CD4-positive, CD25-positive, alpha-beta regulatory T cell (primary cell): Measurements from ENCODE around the gene UTS2R. TPM values are rescaled to one million over a fixed set of nuclear protein-coding genes. Genes with fewer than 3 reads are reported as not detected.
A peak's percentile ranks its signal among the peaks of the same experiment; 100 is the strongest.
"Not testable (repeated sequence)": the region's sequence is repeated elsewhere in the genome, so short reads cannot be mapped to it uniquely, and the experiment has no call there.

Experiments used
- ATAC-seq, 2 donors: fragments of 150-1000 bp; cut with Tn5 transposase; one replicate each; pipeline ENCODE4 v1.10.0; 2021; ENCODE audit warnings: low read depth in 2 of 2, moderate number of reproducible peaks in 2 of 2, moderate library complexity in 1 of 2
- DNase-seq, 3 donors: peaks; one replicate each; pipeline versions ENCODE4 v3.0.0 to v3.0.0-alpha.2; 2012 to 2022; ENCODE audit warnings: mixed read lengths in 1 of 3
- H3K27ac ChIP-seq: one replicate; pipeline ENCODE4 v1.7.0; 2013; ENCODE audit warnings: mild to moderate bottlenecking, low read length; ENCODE audit not compliant: insufficient read depth, poor library complexity, severe bottlenecking
- H3K27me3 ChIP-seq: one replicate; pipeline ENCODE4 v1.7.0; 2013; ENCODE audit warnings: low read length; ENCODE audit not compliant: control insufficient read depth, insufficient read depth
- H3K36me3 ChIP-seq: one replicate; pipeline ENCODE4 v1.7.0; 2013; ENCODE audit warnings: mild to moderate bottlenecking, low read length, moderate library complexity; ENCODE audit not compliant: control insufficient read depth, insufficient read depth
- H3K4me1 ChIP-seq: 2 replicates; pipeline ENCODE4 v1.7.0; 2013; ENCODE audit warnings: mild to moderate bottlenecking, low read length; ENCODE audit not compliant: insufficient read depth, control insufficient read depth, poor library complexity, severe bottlenecking
- H3K4me3 ChIP-seq: one replicate; pipeline ENCODE4 v1.7.0; 2013; ENCODE audit warnings: low read depth, mild to moderate bottlenecking, low read length, moderate library complexity
- H3K9me3 ChIP-seq, 2 experiments: 1 replicate in 1 of 2; 2 replicates in 1 of 2; pipeline ENCODE4 v1.7.0; 2013; ENCODE audit warnings: low read length in 2 of 2, mild to moderate bottlenecking in 1 of 2, moderate library complexity in 1 of 2; ENCODE audit not compliant: control insufficient read depth in 2 of 2
- H3K27ac Mint-ChIP-seq, 3 donors: one replicate each; pipeline ENCODE4 v1.8.0; 2020 to 2022; ENCODE audit warnings: mild to moderate bottlenecking in 3 of 3, mixed read lengths in 3 of 3, moderate library complexity in 2 of 3
- H3K27me3 Mint-ChIP-seq: one replicate; pipeline ENCODE4 v1.8.0; 2022; ENCODE audit warnings: mild to moderate bottlenecking, mixed read lengths
- H3K36me3 Mint-ChIP-seq: one replicate; pipeline ENCODE4 v1.8.0; 2020; ENCODE audit warnings: mixed read lengths
- H3K4me1 Mint-ChIP-seq, 4 donors: one replicate each; pipeline ENCODE4 v1.8.0; 2020 to 2022; ENCODE audit warnings: mixed read lengths in 4 of 4, mild to moderate bottlenecking in 1 of 4
- H3K4me3 Mint-ChIP-seq, 4 donors: one replicate each; pipeline ENCODE4 v1.8.0; 2020 to 2022; ENCODE audit warnings: mild to moderate bottlenecking in 4 of 4, mixed read lengths in 4 of 4, moderate library complexity in 3 of 4
- H3K9me3 Mint-ChIP-seq, 7 donors: one replicate each; pipeline ENCODE4 v1.8.0; 2020 to 2022; ENCODE audit warnings: mixed read lengths in 7 of 7, mild to moderate bottlenecking in 3 of 7, moderate library complexity in 2 of 7
- polyA plus RNA-seq, 4 donors: library from polyadenylated mRNA; unstranded; fragments of 300-500 nt; fragmentation: Illumina TruSeq; gene quantifications; one replicate each; pipeline ENCODE4 v1.2.3, GENCODE V29; 2021
- total RNA-seq: library from RNA; stranded (reverse); gene quantifications from one replicate; pipeline ENCODE4 v1.2.3, GENCODE V29; 2022

The UTS2R gene
- total and polyA plus RNA-seq, 5 donors from 2014 or later, result not detected

DNA sequence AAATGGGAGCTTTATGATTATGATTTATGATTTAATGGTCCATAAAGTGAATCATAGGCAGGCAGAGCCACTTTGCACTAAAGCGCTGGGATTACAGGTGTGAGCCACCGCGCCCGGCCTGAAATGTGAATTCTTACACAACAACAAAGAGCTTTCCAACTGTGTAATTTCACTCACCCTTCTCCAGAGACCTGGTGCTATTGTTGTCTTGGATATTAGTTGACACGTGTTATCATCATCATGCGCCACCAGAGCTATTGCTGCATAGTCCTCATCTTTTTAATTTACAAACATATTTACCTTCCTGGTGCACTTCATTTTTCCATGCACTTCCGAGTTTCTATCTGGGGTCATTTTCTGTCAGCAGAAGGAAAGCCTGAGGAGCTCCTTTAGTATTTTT is 4.8 kb upstream of the UTS2R start:
- ATAC-seq, result no peak
- no peak overlapping the region for H3K27ac Mint-ChIP-seq

DNA sequence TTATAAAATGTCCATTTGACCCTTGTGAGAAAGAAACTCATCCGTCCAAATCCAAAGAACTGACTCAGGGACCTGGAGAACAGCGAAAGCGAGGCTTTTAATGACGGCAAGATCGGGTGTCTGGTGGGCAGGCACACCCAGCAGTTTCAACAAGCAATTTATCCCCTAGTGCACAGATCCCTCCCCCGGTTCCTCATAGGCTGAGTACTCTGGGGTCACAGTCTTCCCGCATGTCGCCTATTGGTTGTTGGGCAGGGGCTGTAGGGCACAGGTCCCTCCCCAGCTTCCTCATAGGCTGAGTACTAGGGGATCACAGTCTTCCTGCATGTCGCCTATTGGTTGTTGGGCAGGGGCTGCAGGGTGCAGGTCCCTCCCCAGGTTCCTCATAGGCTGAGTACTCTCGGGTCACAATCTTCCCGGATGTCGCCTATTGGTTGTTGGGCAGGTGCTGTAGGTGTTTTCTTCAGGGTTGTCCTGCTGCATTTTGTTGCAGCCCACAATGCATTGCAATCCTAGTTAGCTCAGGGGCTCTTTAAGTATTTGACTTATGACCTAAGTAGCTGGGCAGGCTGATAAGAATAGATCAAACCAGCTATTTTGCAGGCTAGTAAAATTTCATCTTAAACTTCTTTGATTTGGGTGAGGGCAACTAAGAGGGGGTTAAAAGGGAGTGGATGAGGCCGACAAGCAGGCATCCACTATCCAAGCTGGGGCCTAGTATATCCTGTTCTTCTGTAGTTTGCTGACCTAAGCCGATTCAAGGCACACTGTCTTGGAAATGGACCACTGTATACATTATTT is 3.6 kb upstream of the UTS2R start:
- H3K27ac ChIP-seq, result no peak overlapping the region
- no peak for ATAC-seq
- no peak for DNase-seq
- Mint-ChIP-seq H3K27ac (no peak overlapping the region), H3K4me1 (peaks cover 0 to 13% (median 1%) of the 10 kb centered on the region in 4 donors), H3K9me3 (no peaks in the 10 kb centered on the region), H3K36me3 (no peaks in the 10 kb centered on the region), H3K4me3 (no peak overlapping the region), H3K27me3 (peaks cover 29% of the 10 kb centered on the region)
- no peaks in the 10 kb centered on the region for H3K36me3 ChIP-seq
- H3K4me1 ChIP-seq, result peaks cover 19% of the 10 kb centered on the region
- H3K9me3 ChIP-seq, result no peaks in the 10 kb centered on the region
- no peak overlapping the region for H3K4me3 ChIP-seq
- H3K27me3 ChIP-seq, result no peaks in the 10 kb centered on the region

More for the DNA sequence above, 4.8 kb upstream of the UTS2R start:
- Histone ChIP-seq H3K4me1 (peaks cover 13% of the 10 kb centered on the region), H3K27me3 (no peaks in the 10 kb centered on the region), H3K9me3 (no peaks in the 10 kb centered on the region), H3K4me3 (no peak overlapping the region), H3K36me3 (no peaks in the 10 kb centered on the region), H3K27ac (no peak overlapping the region)
- Mint-ChIP-seq H3K4me3 (no peak overlapping the region), H3K27me3 (peaks cover 25% of the 10 kb centered on the region), H3K36me3 (no peaks in the 10 kb centered on the region), H3K4me1 (peaks cover 0 to 11% (median 1%) of the 10 kb centered on the region in 4 donors), H3K9me3 (no peaks in the 10 kb centered on the region)
- no peak for DNase-seq

DNA sequence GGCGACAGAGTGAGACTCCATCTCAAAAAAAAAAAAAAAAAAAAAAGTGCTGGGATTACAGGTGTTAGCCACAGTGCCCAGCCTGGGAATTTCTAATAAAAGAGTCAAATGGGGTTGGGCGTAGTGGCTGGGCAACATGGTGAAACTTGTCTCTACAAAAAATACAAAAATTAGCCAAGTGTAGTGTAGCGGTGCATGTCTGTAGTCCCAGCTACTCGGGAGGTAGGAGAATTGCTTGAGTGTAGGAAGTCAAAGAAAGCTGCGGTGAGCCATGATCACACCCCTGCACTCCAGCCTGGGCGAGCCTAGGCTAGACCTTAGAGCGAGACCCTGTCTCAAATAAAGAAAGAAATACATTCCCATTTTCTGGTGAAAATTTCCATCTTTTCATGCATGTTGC is 2.4 kb upstream of the UTS2R start:
- DNase-seq (no peak), ATAC-seq (no peak)
- Histone ChIP-seq H3K4me3 (no peak overlapping the region), H3K27me3 (no peaks in the 10 kb centered on the region), H3K4me1 (peaks cover 19% of the 10 kb centered on the region), H3K27ac (no peak overlapping the region), H3K36me3 (no peaks in the 10 kb centered on the region), H3K9me3 (no peaks in the 10 kb centered on the region)
- Mint-ChIP-seq H3K4me1 (peaks cover 0 to 13% (median 1%) of the 10 kb centered on the region in 4 donors), H3K9me3 (no peaks in the 10 kb centered on the region), H3K4me3 (no peak overlapping the region), H3K36me3 (no peaks in the 10 kb centered on the region), H3K27me3 (peaks cover 32% of the 10 kb centered on the region), H3K27ac (no peak overlapping the region)

DNA sequence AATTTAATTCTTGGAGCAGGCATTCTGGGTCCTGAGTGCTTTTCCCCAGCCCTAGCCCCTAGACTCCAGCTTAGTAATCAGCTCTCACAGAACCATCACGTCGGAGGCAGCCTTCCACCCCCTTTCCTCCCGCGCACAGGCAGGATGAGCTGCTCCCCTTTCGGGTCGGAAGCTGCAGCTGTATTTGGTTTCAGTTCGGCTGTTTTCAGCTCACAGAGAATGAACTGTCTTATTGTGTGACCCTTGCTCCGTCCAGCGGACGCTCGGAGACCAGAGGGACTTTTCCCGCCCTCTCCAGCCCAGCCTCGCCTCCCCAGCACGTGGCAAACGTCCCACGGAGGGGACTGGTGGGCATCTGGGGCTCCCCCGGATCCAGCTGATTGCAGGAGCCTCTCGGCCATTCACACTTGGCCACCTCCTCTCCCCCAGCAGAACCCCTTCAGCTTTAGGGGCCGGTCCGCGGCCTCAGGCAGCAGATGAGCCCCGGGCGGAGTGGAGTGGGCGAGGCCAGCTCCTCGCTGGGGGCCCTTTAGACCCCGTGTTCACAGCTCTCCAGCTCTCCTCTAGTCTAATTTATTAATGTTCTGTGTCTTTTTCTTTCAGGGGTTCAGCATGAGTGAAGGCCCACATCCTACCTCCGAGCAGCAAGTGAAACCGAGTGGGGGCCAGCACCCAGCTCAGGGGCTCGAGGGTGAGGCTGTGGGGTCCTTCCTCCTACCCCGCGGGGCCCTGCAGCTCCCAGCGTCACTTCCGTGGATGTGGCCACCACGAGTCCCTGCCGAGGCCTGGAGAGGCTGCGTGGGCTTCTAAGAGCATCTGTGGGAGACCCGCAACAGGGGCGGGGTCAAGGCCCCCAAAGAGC is 863 bp upstream of the UTS2R start:
- Histone ChIP-seq H3K9me3 (no peaks in the 10 kb centered on the region), H3K27ac (no peak overlapping the region), H3K4me1 (peaks cover 19% of the 10 kb centered on the region), H3K36me3 (no peaks in the 10 kb centered on the region), H3K27me3 (no peaks in the 10 kb centered on the region), H3K4me3 (no peak overlapping the region)
- H3K27me3 Mint-ChIP-seq, result peaks cover 34% of the 10 kb centered on the region
- peak overlapping the region in 3 of 4 donors; percentile 15 to 82 (median 78) for H3K4me3 Mint-ChIP-seq
- H3K27ac Mint-ChIP-seq, result no peak overlapping the region
- H3K9me3 Mint-ChIP-seq, result no peaks in the 10 kb centered on the region
- ATAC-seq (peak in 1 of 2 donors; percentile 46), DNase-seq (peak in 1 of 3 donors; percentile 54)
- H3K4me1 Mint-ChIP-seq, result peaks cover 0 to 13% (median 1%) of the 10 kb centered on the region in 4 donors
- H3K36me3 Mint-ChIP-seq, result no peaks in the 10 kb centered on the region

DNA sequence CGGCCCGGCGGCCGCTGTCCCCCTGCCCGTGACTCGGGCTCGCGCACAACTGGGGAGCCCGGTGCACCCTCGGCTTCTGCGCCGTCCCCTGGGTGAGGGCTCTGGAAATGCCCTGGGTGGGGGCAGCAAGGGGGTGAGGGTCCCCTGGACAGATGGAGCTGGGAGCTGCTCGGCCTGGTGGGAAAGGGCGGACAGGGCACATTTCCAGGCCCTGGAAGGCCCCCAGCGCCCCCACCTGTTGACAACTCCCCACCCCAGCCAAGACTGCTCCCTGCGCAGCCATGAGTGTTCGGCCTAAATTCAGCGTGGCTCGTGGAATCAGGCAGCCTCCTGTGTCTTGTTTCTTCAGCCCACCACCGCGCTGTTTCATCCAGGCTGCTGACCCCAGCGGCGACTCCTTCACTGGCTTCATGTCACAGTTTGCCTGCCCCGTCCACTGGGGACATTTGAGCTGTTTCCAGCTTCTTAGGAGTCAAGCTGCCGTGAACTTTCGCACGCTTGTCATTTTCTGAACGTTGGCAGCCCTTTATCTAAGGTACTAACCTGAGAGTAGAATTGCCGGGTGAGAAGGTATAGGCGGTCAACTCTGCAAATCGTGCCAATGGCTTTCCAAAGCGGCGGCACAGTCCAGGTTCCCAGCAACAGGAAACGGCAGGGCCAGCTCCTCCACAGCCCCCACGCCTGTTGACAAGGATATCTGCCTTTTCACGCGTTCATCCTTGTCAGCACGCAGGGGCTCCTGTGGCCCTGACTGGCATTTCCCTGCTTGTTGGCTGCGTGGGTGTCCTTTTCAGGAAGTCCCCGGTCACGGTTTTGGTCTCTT is 895 bp downstream of the UTS2R start:
- H3K27ac Mint-ChIP-seq, result no peak overlapping the region
- H3K4me3 Mint-ChIP-seq, result no peak overlapping the region
- no peaks in the 10 kb centered on the region for H3K36me3 ChIP-seq
- H3K4me1 ChIP-seq, result peaks cover 19% of the 10 kb centered on the region
- H3K27ac ChIP-seq, result no peak overlapping the region
- H3K4me3 ChIP-seq, result no peak overlapping the region
- H3K9me3 Mint-ChIP-seq, result no peaks in the 10 kb centered on the region
- DNase-seq (no peak), ATAC-seq (no peak)
- H3K27me3 Mint-ChIP-seq, result peaks cover 39% of the 10 kb centered on the region
- H3K4me1 Mint-ChIP-seq, result peaks cover 0 to 13% (median 1%) of the 10 kb centered on the region in 4 donors
- H3K27me3 ChIP-seq, result no peaks in the 10 kb centered on the region
- H3K36me3 Mint-ChIP-seq, result no peaks in the 10 kb centered on the region
- no peaks in the 10 kb centered on the region for H3K9me3 ChIP-seq

DNA sequence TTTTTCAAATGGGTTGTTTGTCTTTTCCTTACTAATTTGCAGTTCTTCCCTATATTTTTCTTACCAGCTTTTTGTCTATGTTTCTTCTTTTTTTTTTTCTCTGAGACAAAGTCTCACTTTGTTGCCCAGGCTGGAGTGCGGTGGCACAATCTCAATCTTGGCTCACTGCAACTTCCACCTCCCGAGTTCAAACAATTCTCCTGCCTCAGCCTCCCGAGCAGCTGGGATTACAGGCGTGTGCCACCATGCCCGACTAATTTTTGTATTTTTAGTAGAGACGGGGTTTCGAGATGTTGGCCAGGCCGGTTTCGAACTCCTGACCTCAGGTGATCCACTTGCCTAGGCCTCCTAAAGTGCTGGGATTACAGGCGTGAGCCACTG is 1.5 kb downstream of the UTS2R start:
- not testable (repeated sequence) for ATAC-seq, H3K9me3 Mint-ChIP-seq, DNase-seq, H3K36me3 ChIP-seq, H3K4me3 ChIP-seq, H3K27me3 ChIP-seq, H3K27ac ChIP-seq, H3K36me3 Mint-ChIP-seq, H3K27ac Mint-ChIP-seq, H3K4me3 Mint-ChIP-seq, H3K9me3 ChIP-seq
- H3K4me1 ChIP-seq, result peaks cover 19% of the 10 kb centered on the region
- Mint-ChIP-seq H3K27me3 (peaks cover 43% of the 10 kb centered on the region), H3K4me1 (peaks cover 0 to 13% (median 1%) of the 10 kb centered on the region in 4 donors)
